GM18511 (cell line): ENCODE results near the gene FAT2.

Source experiments
- ATAC-seq: cut with Tn5 transposase; IDR thresholded peaks from one replicate; pipeline ENCODE4 v1.9.1; 2021; ENCODE audit warnings: mild to moderate bottlenecking, moderate library complexity; ENCODE audit not compliant: unreplicated experiment

FAT2 gene, protein sequence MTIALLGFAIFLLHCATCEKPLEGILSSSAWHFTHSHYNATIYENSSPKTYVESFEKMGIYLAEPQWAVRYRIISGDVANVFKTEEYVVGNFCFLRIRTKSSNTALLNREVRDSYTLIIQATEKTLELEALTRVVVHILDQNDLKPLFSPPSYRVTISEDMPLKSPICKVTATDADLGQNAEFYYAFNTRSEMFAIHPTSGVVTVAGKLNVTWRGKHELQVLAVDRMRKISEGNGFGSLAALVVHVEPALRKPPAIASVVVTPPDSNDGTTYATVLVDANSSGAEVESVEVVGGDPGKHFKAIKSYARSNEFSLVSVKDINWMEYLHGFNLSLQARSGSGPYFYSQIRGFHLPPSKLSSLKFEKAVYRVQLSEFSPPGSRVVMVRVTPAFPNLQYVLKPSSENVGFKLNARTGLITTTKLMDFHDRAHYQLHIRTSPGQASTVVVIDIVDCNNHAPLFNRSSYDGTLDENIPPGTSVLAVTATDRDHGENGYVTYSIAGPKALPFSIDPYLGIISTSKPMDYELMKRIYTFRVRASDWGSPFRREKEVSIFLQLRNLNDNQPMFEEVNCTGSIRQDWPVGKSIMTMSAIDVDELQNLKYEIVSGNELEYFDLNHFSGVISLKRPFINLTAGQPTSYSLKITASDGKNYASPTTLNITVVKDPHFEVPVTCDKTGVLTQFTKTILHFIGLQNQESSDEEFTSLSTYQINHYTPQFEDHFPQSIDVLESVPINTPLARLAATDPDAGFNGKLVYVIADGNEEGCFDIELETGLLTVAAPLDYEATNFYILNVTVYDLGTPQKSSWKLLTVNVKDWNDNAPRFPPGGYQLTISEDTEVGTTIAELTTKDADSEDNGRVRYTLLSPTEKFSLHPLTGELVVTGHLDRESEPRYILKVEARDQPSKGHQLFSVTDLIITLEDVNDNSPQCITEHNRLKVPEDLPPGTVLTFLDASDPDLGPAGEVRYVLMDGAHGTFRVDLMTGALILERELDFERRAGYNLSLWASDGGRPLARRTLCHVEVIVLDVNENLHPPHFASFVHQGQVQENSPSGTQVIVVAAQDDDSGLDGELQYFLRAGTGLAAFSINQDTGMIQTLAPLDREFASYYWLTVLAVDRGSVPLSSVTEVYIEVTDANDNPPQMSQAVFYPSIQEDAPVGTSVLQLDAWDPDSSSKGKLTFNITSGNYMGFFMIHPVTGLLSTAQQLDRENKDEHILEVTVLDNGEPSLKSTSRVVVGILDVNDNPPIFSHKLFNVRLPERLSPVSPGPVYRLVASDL (N-terminal part only)

GRCh38 chr5:151591144-151591819, at the start of gene FAT2:
Gene FAT2 (minus strand): TSS chr5:151591331. CDS start chr5:151568931, 22,400 bp downstream.
- ATAC-seq: no peak

GRCh38 chr5:151638619-151639018, 47.5 kb upstream of the FAT2 start:
- ATAC-seq: no peak

GRCh38 chr5:151637676-151638075, 46.5 kb upstream of the FAT2 start:
- no peak for ATAC-seq

GRCh38 chr5:151633892-151634291, 42.8 kb upstream of the FAT2 start:
- no peak for ATAC-seq

DNA sequence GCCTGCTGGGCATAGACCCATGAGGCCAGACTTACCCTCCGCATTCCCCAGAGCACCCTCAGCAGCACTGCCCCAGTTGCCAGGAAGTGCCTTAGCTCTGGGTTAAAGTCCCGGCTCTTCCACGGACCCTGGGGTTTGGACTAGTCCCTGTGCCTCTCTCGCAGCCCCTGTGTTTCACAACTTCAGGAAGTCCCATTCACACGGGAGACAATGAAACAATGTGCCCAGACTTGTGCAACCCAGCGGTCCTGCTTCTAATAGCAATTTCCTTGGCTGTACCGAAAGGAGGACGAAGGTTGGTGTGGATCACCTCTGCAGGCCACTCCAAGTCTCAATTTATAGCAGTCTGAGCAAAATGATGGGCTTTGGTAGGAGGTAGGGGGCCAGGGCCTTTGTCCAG, 41.8 kb upstream of the FAT2 start:
- ATAC-seq: no peak

GRCh38 chr5:151632524-151632923, 41.4 kb upstream of the FAT2 start:
- ATAC-seq: no peak

DNA sequence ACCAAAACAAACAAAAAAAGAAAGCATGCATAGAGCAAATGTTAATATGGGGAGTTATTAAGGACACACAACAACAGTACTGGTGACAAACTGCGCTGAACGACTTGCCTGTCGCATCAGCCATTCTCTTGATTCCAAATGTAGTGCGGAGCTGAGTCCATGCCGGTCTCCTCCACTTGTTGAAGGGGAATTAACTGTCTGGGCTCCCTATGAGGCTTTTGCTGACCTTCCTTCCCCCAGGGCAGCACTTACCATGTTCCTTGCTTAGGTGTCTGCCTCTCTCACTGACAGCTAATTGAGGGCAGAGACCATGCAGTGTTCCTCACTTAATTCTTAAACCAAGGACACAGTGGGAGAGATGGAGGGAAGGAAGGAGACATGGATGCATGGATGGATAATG, 40.8 kb upstream of the FAT2 start:
- ATAC-seq: no peak

DNA sequence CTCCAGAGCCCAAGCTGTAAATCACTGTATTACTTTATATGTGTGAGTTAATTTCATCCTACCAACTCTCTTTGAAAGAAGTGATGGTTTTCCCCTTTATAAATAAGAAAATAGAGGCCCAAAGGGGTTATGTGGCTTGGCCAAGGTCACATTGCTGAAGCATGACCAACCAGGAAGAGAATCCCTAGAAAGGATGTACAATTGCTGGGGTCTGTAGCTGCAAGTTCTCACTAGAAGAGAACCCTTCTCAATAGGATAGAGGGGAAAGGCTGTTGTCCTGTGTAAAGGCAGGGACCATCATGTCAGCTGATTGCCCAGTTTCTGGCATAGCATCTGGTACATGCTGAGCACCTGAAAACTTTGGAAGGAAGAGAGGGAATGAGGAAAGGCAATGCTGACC, 39.0 kb upstream of the FAT2 start:
- no peak for ATAC-seq

- no peak for ATAC-seq
Observed at GRCh38 chr5:151628112-151628823, 37.1 kb upstream of the FAT2 start.

DNA sequence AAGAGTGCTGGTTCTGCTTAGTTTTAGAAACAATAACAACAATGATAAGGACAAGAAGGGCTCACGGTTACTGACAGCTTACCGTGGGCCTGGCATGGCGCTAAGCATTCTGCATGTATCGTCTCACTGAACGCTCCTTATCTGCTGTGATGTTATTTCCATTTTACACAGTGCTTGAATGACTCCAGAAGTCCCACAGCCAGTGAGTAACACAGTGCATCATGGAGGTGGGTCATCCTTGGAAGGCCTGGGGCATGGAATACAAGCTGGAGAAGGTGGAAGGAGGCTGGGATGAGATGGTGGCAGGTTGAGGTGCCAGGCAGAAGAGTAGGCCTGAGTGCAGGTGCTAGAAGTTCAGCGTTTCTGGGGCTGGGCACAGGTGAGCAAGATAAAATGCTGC, 36.5 kb upstream of the FAT2 start:
- no peak for ATAC-seq

DNA sequence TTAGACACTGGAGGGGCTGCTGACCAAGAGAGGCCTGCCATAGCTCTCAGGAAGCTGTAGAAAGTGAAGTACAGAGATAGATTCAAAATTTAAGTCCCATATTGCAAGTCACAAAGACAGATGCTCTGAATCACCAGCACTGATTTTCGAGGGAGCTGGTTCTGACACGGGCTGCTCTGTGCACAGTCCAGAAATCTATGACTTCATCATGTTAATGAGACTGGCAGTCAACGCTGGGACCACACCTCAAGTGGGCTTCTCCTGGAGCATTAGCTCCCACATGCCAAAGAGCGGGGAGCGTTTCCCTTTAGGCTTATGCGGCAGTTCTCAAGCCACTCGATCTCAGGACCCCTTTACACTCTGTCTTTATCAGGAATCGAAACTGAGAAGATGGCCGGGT, 34.2 kb upstream of the FAT2 start:
- ATAC-seq: no peak

- no peak for ATAC-seq
Observed at GRCh38 chr5:151624476-151624875, 33.3 kb upstream of the FAT2 start.

DNA sequence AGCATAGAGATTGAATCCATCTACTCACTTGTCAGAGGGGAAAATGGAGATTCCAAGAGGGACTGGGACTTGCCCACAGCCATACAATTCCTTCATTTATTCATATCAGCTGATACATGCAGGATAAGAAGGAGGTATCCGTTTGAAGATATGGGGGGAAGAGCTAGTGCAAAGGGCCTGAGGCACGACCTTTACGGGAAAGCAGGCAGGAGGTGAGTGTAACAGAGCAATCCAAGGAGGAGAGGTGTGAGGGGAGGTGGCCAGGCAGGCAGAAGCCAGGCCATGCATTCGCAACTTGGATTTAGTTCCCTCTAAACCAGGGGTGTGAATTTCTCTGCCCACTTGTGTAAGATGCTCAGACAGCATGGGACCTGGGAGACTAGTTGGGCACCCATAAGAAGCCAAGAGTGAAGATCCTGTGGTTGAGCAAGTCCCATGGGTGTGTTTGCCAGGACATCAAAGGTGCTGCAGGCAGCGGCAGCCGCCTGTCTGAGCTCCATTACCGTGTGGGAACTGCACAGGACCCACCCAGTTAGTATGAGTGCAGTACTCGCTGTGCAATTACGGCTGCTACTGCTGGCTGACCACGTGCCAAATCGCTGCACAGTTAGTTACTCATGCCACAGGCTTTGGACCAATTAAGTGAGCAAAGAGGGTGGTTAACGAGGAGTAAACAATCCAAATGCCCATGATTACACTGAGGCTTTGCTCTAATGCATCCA, 31.4 kb upstream of the FAT2 start:
- no peak for ATAC-seq

DNA sequence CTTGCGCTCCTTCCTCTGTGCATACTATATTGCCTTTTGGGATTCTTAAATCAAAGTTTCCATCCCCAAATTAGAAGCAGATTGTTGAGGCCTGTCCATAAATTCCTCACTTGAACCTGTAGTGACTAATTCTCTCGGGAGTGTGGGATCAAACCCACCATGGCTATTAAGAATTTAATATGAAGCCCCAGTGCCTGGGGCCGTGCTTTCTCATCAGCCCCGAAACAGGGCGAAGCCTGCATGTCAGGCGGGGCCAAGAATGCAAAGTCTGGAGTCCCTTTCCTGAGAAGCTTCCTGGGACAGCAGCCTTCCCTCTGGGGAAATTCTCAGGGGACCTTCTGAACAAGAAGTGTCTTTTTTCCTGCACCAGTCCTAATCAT, 29.3 kb upstream of the FAT2 start:
- no peak for ATAC-seq

DNA sequence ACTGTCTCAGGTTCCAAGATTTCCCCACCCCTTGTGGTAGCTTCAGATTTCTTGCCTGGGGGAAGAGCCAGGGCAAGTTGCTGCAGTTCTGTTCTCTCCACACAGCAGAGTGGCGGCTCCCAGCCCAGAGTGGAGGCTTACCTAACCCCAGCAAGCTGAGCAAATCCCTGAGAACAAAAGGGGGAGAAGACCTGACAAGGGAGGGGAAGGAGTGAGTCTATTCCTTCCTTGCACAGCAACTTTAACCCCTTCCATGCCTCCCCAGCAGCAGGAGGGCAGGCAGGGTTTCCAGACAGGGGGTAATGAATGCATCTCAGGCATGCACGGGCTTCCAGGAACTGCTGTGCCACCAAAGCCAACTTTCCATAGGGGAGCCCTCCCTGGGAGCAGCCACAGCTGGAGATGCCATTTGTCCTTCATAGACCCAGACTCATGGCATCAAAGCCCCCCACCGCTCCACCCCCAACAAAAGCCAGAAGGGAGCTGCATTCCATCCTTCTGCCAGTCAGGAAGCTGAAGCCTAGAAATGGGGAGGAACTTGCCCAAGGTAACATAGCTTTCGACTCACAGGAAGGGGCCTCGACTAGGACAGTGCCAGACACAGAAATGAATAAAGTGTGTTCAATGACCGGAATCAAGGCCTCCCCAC, 28.8 kb upstream of the FAT2 start:
- no peak for ATAC-seq

DNA sequence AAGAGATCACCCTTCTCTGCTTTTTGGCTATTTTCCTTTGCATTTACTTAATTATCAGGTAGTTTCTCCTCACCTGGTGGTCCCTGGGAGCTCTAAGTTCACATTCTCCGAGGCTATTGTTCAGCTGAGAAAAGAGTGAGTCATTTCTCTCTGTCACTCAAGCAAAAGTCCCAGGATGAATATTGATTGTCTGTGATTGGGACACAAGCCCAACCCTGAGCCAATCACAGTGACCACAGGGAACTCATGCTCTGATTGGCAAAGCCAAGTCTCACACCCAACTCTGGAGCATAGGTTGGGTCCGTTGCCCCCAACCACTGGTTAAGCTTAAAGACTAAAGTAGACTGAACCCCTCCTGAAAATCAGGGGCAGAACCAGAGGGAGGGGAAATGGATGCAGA, 27.8 kb upstream of the FAT2 start:
- ATAC-seq: no peak

DNA sequence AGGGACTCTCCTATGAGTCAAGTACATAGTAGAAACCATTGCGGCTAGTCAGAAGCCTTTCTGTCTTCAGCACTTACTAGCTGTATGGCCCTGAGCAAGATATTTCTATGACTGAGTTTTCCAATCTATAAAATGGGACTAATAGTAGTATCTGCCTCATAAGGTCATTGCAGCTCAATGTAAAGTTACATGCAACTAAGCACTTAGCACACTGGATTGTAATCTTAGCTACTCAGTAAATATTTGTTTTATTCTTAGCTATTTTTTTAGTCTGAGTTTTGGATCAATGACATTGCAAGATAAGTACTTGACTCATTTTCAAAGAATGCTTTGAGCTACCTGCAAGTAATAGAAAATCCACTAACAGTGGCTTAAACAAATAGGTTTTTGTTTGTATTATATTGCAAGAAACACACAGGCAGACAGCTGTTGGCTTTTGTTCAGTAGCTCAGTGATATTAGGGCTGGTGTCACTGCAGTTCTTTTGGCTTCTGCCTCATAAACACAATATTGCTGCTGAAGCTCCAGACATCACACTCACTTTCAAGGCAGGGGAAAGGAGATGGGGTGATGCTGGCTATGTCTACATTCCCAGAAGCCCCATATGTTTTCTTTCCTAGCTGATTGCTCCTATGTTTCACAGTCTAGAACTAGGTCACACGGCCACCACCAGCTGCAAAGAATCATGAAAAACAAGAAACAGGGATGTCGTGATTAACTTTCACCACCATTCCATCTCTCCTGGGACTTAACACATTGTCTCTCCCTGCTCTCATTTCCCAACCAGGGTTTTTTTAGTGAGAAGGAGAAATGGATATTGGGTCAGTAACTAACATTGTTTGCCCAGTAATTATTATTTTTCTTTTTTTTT, 26.9 kb upstream of the FAT2 start:
- no peak for ATAC-seq

- ATAC-seq: no peak
Observed at GRCh38 chr5:151617383-151617840, 26.3 kb upstream of the FAT2 start.
